Neural progenitor cell (in vitro differentiated cells): Measurements from ENCODE around the gene ZCCHC9. TPM values are rescaled to one million over a fixed set of nuclear protein-coding genes. Genes with fewer than 3 reads are reported as not detected.

Experiments
- DNase-seq: peaks from one replicate; pipeline ENCODE4 v3.0.0-alpha.2; 2016; ENCODE audit warnings: low spot score
- H2AFZ ChIP-seq: fragments of 200-600 bp; sonication (generic); replicated peaks from 2 replicates; pipeline ENCODE4 v1.6.1; 2016; ENCODE audit warnings: antibody characterized with exemption
- H3F3A ChIP-seq: fragments of 200-600 bp; sonication (generic); 2 replicates; pipeline ENCODE4 v1.6.1; 2016; ENCODE audit warnings: antibody characterized with exemption, low read depth
- H3K27ac ChIP-seq: fragments of 200-600 bp; sonication (generic); 2 replicates; pipeline ENCODE4 v1.5.1; 2016; ENCODE audit warnings: mild to moderate bottlenecking
- H3K27me3 ChIP-seq: fragments of 200-600 bp; sonication (generic); 2 replicates; pipeline ENCODE4 v1.6.1; 2016; ENCODE audit warnings: mild to moderate bottlenecking, moderate library complexity
- H3K36me3 ChIP-seq: fragments of 200-600 bp; sonication (generic); 2 replicates; pipeline ENCODE4 v1.5.1; 2016
- H3K4me1 ChIP-seq: fragments of 200-600 bp; sonication (generic); 2 replicates; pipeline ENCODE4 v1.6.1; 2016; ENCODE audit warnings: mixed run types
- H3K4me2 ChIP-seq: fragments of 200-600 bp; sonication (generic); 2 replicates; pipeline ENCODE4 v1.6.1; 2016
- H3K4me3 ChIP-seq: fragments of 200-600 bp; sonication (generic); 2 replicates; pipeline ENCODE4 v1.5.1; 2016
- H3K79me2 ChIP-seq: fragments of 200-600 bp; sonication (generic); 2 replicates; pipeline ENCODE4 v1.6.1; 2016; ENCODE audit warnings: low read depth
- H3K9ac ChIP-seq: fragments of 200-600 bp; sonication (generic); 2 replicates; pipeline ENCODE4 v1.6.1; 2016
- H3K9me3 ChIP-seq: fragments of 200-600 bp; sonication (generic); 2 replicates; pipeline ENCODE4 v1.5.1; 2016; ENCODE audit warnings: low read depth
- H4K20me1 ChIP-seq: fragments of 200-600 bp; sonication (generic); 2 replicates; pipeline ENCODE4 v1.6.1; 2016; ENCODE audit warnings: low read depth
- H3K27ac Mint-ChIP-seq: 3 replicates; pipeline ENCODE4 v1.8.0; 2021; ENCODE audit warnings: mixed read lengths
- H3K27me3 Mint-ChIP-seq: 2 replicates; pipeline ENCODE4 v1.8.0; 2022; ENCODE audit warnings: low read depth, mild to moderate bottlenecking, inconsistent platforms, moderate library complexity, mixed read lengths; ENCODE audit not compliant: insufficient read depth
- H3K36me3 Mint-ChIP-seq: 3 replicates; pipeline ENCODE4 v1.8.0; 2021; ENCODE audit warnings: mixed read lengths
- H3K4me1 Mint-ChIP-seq: 3 replicates; pipeline ENCODE4 v1.8.0; 2021; ENCODE audit warnings: mixed read lengths
- H3K4me3 Mint-ChIP-seq: 3 replicates; pipeline ENCODE4 v1.8.0; 2021; ENCODE audit warnings: mild to moderate bottlenecking, moderate library complexity, mixed read lengths
- H3K9me3 Mint-ChIP-seq: 3 replicates; pipeline ENCODE4 v1.8.0; 2020; ENCODE audit warnings: mixed read lengths
- EZH2 ChIP-seq: fragments of 200-600 bp; sonication (generic); IDR thresholded peaks from 2 replicates; pipeline ENCODE4 v1.6.1; 2017; ENCODE audit warnings: antibody characterized with exemption, mild to moderate bottlenecking, moderate library complexity
- EZH2phosphoT487 ChIP-seq: fragments of 200-600 bp; sonication (generic); IDR thresholded peaks from 2 replicates; pipeline ENCODE4 v1.6.1; 2017; ENCODE audit warnings: antibody characterized with exemption
- total RNA-seq: library from RNA; depleted of rRNA; stranded (reverse); fragments of >200 nt; gene quantifications from 2 replicates; pipeline ENCODE4 v1.2.3, GENCODE V29; 2015; ENCODE audit warnings: low replicate concordance
- TF ChIP-seq, protein P1 (sequence below): fragments of 200-600 bp; sonication (generic); IDR thresholded peaks from 2 replicates; pipeline ENCODE4 v1.5.1; 2017; ENCODE audit warnings: antibody characterized with exemption, mild to moderate bottlenecking

Gene ZCCHC9
- total RNA-seq, 1 donor from 2014 or later = 57.4 TPM

DNA sequence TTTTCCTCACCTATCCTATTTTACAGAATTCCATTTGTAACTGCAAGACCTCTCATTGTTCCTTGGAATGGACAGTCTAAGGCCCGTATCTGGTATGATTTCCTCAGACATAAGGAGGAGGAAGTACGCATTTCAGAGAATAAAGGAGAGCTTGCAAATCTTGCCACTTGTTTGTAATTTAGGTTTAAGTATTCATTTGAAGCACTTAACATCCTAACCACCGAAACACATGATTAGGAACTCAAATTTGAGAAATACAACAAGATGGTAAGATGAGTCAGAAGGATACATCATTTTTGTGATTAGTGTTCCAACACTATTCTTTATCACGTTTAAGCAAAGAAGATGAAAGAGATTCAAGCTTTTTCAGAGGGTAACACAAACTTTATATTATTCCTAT lies 3.9 kb upstream of the ZCCHC9 start:
- Mint-ChIP-seq H3K4me3 (no peak overlapping the region), H3K4me1 (peaks cover 16% of the 10 kb centered on the region), H3K36me3 (peaks cover 10% of the 10 kb centered on the region), H3K9me3 (peaks cover 13% of the 10 kb centered on the region), H3K27ac (no peak overlapping the region), H3K27me3 (no peaks in the 10 kb centered on the region)
- peaks cover 9% of the 10 kb centered on the region for H3F3A ChIP-seq
- no peak overlapping the region for H3K4me2 ChIP-seq
- no peaks in the 10 kb centered on the region for H3K36me3 ChIP-seq
- TF ChIP-seq, protein P1, sequence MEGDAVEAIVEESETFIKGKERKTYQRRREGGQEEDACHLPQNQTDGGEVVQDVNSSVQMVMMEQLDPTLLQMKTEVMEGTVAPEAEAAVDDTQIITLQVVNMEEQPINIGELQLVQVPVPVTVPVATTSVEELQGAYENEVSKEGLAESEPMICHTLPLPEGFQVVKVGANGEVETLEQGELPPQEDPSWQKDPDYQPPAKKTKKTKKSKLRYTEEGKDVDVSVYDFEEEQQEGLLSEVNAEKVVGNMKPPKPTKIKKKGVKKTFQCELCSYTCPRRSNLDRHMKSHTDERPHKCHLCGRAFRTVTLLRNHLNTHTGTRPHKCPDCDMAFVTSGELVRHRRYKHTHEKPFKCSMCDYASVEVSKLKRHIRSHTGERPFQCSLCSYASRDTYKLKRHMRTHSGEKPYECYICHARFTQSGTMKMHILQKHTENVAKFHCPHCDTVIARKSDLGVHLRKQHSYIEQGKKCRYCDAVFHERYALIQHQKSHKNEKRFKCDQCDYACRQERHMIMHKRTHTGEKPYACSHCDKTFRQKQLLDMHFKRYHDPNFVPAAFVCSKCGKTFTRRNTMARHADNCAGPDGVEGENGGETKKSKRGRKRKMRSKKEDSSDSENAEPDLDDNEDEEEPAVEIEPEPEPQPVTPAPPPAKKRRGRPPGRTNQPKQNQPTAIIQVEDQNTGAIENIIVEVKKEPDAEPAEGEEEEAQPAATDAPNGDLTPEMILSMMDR = no peak
- TF ChIP-seq EZH2 = no peak
- no peak for TF ChIP-seq EZH2phosphoT487
- no peak for DNase-seq
- no peak overlapping the region for H3K27ac ChIP-seq
- no peaks in the 10 kb centered on the region for H3K9me3 ChIP-seq
- H2AFZ ChIP-seq = no peak overlapping the region
- no peaks in the 10 kb centered on the region for H3K27me3 ChIP-seq
- H4K20me1 ChIP-seq = peaks cover 4% of the 10 kb centered on the region
- H3K4me1 ChIP-seq = peaks cover 9% of the 10 kb centered on the region
- no peak overlapping the region for H3K9ac ChIP-seq
- H3K4me3 ChIP-seq = no peak overlapping the region
- H3K79me2 ChIP-seq = peaks cover 84% of the 10 kb centered on the region

DNA sequence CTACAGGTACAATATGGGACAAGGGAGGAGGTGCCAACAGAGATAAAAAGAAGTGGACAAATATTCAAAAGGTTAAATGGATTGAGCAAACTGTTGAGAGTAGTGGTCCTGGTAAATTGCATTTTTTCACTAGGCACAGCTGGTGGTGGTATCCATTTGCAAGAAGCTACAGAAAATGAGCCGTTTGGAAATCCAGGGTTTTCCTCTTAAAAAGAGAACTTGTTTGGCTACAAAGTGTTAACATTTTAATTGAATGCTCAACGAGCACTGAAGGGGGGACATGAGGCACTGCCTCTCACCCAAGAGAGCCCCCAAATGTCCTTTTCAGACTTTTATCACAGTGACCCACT lies 491 bp upstream of the ZCCHC9 start:
- peak overlapping the region; percentile 89 for H3K27ac ChIP-seq
- peak overlapping the region; percentile 94 for H3K4me2 ChIP-seq
- H3F3A ChIP-seq = peaks cover 9% of the 10 kb centered on the region
- peaks cover 4% of the 10 kb centered on the region for H4K20me1 ChIP-seq
- Mint-ChIP-seq H3K9me3 (no peaks in the 10 kb centered on the region), H3K27ac (peak overlapping the region; percentile 95), H3K4me3 (peak overlapping the region; percentile 97), H3K4me1 (peaks cover 19% of the 10 kb centered on the region), H3K27me3 (no peaks in the 10 kb centered on the region), H3K36me3 (no peaks in the 10 kb centered on the region)
- TF ChIP-seq EZH2 = no peak
- TF ChIP-seq, protein P1 = no peak
- no peak for TF ChIP-seq EZH2phosphoT487
- no peaks in the 10 kb centered on the region for H3K9me3 ChIP-seq
- H3K36me3 ChIP-seq = no peaks in the 10 kb centered on the region
- DNase-seq = no peak
- H3K9ac ChIP-seq = peak overlapping the region; percentile 79
- H3K79me2 ChIP-seq = peaks cover 81% of the 10 kb centered on the region
- H3K4me3 ChIP-seq = peak overlapping the region; percentile 70
- no peaks in the 10 kb centered on the region for H3K27me3 ChIP-seq
- H3K4me1 ChIP-seq = peaks cover 11% of the 10 kb centered on the region
- peak overlapping the region; percentile 92 for H2AFZ ChIP-seq

DNA sequence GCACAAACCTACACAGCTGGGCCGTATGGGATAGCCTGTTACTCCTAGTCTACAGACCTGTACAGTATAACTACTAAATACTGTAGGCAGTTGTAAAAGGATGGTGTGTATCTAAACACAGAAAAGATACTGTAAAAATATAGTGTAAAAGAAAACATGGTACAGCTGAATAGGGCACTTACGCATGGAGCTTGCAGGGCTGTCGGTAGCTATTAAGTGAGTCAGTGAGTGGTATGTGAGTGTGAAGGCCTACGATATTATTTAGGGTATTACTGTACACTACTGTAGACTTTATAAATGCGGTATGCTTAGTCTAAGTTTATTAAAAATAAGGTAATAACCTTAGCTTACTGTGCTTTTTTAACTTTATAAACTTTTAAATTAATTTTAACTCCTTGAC lies 1.2 kb downstream of the ZCCHC9 start:
- Mint-ChIP-seq H3K27ac (no peak overlapping the region), H3K4me1 (peaks cover 19% of the 10 kb centered on the region), H3K36me3 (no peaks in the 10 kb centered on the region), H3K9me3 (no peaks in the 10 kb centered on the region), H3K27me3 (no peaks in the 10 kb centered on the region), H3K4me3 (peak overlapping the region; percentile 97)
- peak overlapping the region; percentile 70 for H3K4me3 ChIP-seq
- H3K36me3 ChIP-seq = no peaks in the 10 kb centered on the region
- no peak overlapping the region for H3K27ac ChIP-seq
- peaks cover 73% of the 10 kb centered on the region for H3K79me2 ChIP-seq
- TF ChIP-seq, protein P1 = no peak
- no peak for TF ChIP-seq EZH2phosphoT487
- TF ChIP-seq EZH2 = no peak
- H3K4me1 ChIP-seq = peaks cover 11% of the 10 kb centered on the region
- no peaks in the 10 kb centered on the region for H3K27me3 ChIP-seq
- no peaks in the 10 kb centered on the region for H3F3A ChIP-seq
- H3K4me2 ChIP-seq = peak overlapping the region; percentile 94
- no peaks in the 10 kb centered on the region for H3K9me3 ChIP-seq
- H3K9ac ChIP-seq = no peak overlapping the region
- H2AFZ ChIP-seq = no peak overlapping the region
- DNase-seq = no peak
- H4K20me1 ChIP-seq = peaks cover 4% of the 10 kb centered on the region
